Natural killer cell treated with Interleukin-12 subunit alpha and Interleukin-12 subunit beta and Interleukin-15 and Interleukin-18, amount 100 ng/mL, for 72 hours (primary cell): ENCODE results near the gene VPS37B. TPM values are rescaled to one million over a fixed set of nuclear protein-coding genes. Genes with fewer than 3 reads are reported as not detected.

Experiments used
- ATAC-seq, 2 donors: fragments of 150-1000 bp; cut with Tn5 transposase in 1 of 2; sonication (Bioruptor Pico), chemical (Tn5 transposase) in 1 of 2; 2 replicates each; pipeline ENCODE4 v1.10.0; 2021
- DNase-seq: peaks from one replicate; pipeline ENCODE4 v3.0.0; 2022; ENCODE audit warnings: low spot score
- H3K27ac Mint-ChIP-seq, 2 donors: 1 replicate in 1 of 2; 2 replicates in 1 of 2; pipeline ENCODE4 v1.8.0; 2022; ENCODE audit warnings: mixed read lengths in 2 of 2, mild to moderate bottlenecking in 1 of 2, moderate library complexity in 1 of 2
- H3K27me3 Mint-ChIP-seq, 2 donors: 1 replicate in 1 of 2; 2 replicates in 1 of 2; pipeline ENCODE4 v1.8.0; 2022; ENCODE audit warnings: mixed read lengths in 2 of 2
- H3K36me3 Mint-ChIP-seq: one replicate; pipeline ENCODE4 v1.8.0; 2022; ENCODE audit warnings: mixed read lengths
- H3K4me1 Mint-ChIP-seq, 2 donors: 1 replicate in 1 of 2; 2 replicates in 1 of 2; pipeline ENCODE4 v1.8.0; 2022; ENCODE audit warnings: low read depth in 2 of 2, mixed read lengths in 2 of 2, mild to moderate bottlenecking in 1 of 2
- H3K4me3 Mint-ChIP-seq: one replicate; pipeline ENCODE4 v1.8.0; 2022; ENCODE audit warnings: mixed read lengths
- H3K9me3 Mint-ChIP-seq: 2 replicates; pipeline ENCODE4 v1.8.0; 2022; ENCODE audit warnings: mixed read lengths
- total RNA-seq, 2 donors: library from RNA; stranded (reverse); gene quantifications; one replicate each; pipeline ENCODE4 v1.2.3, GENCODE V29; 2022

The VPS37B gene
- total RNA-seq, 2 donors from 2014 or later = 42.6 to 46.9 TPM

- no peaks in the 10 kb centered on the region for H3K27me3 Mint-ChIP-seq
- no peak for DNase-seq
- peaks cover 23 to 30% of the 10 kb centered on the region in 2 donors for H3K4me1 Mint-ChIP-seq
- H3K36me3 Mint-ChIP-seq = no peaks in the 10 kb centered on the region
- peak; percentile 80 to 85 for ATAC-seq
- H3K4me3 Mint-ChIP-seq = peak within 1 kb of the TSS; percentile 92
- H3K9me3 Mint-ChIP-seq = no peaks in the 10 kb centered on the region
- peak within 1 kb of the TSS; percentile 78 to 91 for H3K27ac Mint-ChIP-seq
Measured at GRCh38 chr12:122834921-122835749, 60.8 kb downstream of the VPS37B start, which contains the start of gene HIP1R. TSS of gene HIP1R (plus strand) at chr12:122835457. CDS start at chr12:122835551, 94 bp downstream.

GRCh38 chr12:122834104-122834920, 61.6 kb downstream of the VPS37B start:
- no peaks in the 10 kb centered on the region for H3K36me3 Mint-ChIP-seq
- no peak for DNase-seq
- no peaks in the 10 kb centered on the region for H3K27me3 Mint-ChIP-seq
- ATAC-seq = no peak
- H3K4me3 Mint-ChIP-seq = peak overlapping the region; percentile 90
- peak overlapping the region; percentile 54 to 91 for H3K27ac Mint-ChIP-seq
- H3K4me1 Mint-ChIP-seq = peaks cover 23 to 30% of the 10 kb centered on the region in 2 donors
- H3K9me3 Mint-ChIP-seq = no peaks in the 10 kb centered on the region

GRCh38 chr12:122830517-122831214, 65.3 kb downstream of the VPS37B start:
- Mint-ChIP-seq H3K4me1 (peaks cover 4 to 11% of the 10 kb centered on the region in 2 donors), H3K9me3 (no peaks in the 10 kb centered on the region), H3K27me3 (peaks cover 0 to 2% of the 10 kb centered on the region in 2 donors), H3K27ac (no peak overlapping the region), H3K36me3 (no peaks in the 10 kb centered on the region), H3K4me3 (no peak overlapping the region)
- ATAC-seq = no peak
- DNase-seq = no peak

GRCh38 chr12:122827258-122827657, 68.7 kb downstream of the VPS37B start:
- no peak for ATAC-seq
- H3K4me3 Mint-ChIP-seq = no peak overlapping the region
- H3K27ac Mint-ChIP-seq = no peak overlapping the region
- no peaks in the 10 kb centered on the region for H3K4me1 Mint-ChIP-seq
- H3K27me3 Mint-ChIP-seq = peaks cover 0 to 2% of the 10 kb centered on the region in 2 donors
- DNase-seq = no peak
- no peaks in the 10 kb centered on the region for H3K36me3 Mint-ChIP-seq
- H3K9me3 Mint-ChIP-seq = no peaks in the 10 kb centered on the region

GRCh38 chr12:122825773-122826724, 69.9 kb downstream of the VPS37B start:
- no peak for ATAC-seq
- no peaks in the 10 kb centered on the region for H3K9me3 Mint-ChIP-seq
- H3K27me3 Mint-ChIP-seq = peaks cover 0 to 2% of the 10 kb centered on the region in 2 donors
- H3K27ac Mint-ChIP-seq = no peak overlapping the region
- DNase-seq = no peak
- H3K4me3 Mint-ChIP-seq = peak overlapping the region; percentile 16
- no peaks in the 10 kb centered on the region for H3K4me1 Mint-ChIP-seq
- no peaks in the 10 kb centered on the region for H3K36me3 Mint-ChIP-seq

GRCh38 chr12:122823429-122823828, 72.5 kb downstream of the VPS37B start:
- H3K4me1 Mint-ChIP-seq = no peaks in the 10 kb centered on the region
- DNase-seq (no peak), ATAC-seq (no peak)
- H3K9me3 Mint-ChIP-seq = no peaks in the 10 kb centered on the region
- H3K4me3 Mint-ChIP-seq = no peak overlapping the region
- no peaks in the 10 kb centered on the region for H3K36me3 Mint-ChIP-seq
- peaks cover 0 to 2% of the 10 kb centered on the region in 2 donors for H3K27me3 Mint-ChIP-seq
- H3K27ac Mint-ChIP-seq = no peak overlapping the region

- no peaks in the 10 kb centered on the region for H3K4me1 Mint-ChIP-seq
- no peak overlapping the region for H3K4me3 Mint-ChIP-seq
- H3K9me3 Mint-ChIP-seq = no peaks in the 10 kb centered on the region
- no peaks in the 10 kb centered on the region for H3K36me3 Mint-ChIP-seq
- ATAC-seq (no peak), DNase-seq (no peak)
- no peaks in the 10 kb centered on the region for H3K27me3 Mint-ChIP-seq
- H3K27ac Mint-ChIP-seq = no peak overlapping the region
Measured at GRCh38 chr12:122820838-122821271, 75.1 kb downstream of the VPS37B start.

- ATAC-seq = no peak
- Mint-ChIP-seq H3K27me3 (no peaks in the 10 kb centered on the region), H3K9me3 (no peaks in the 10 kb centered on the region), H3K36me3 (no peaks in the 10 kb centered on the region), H3K4me3 (no peak overlapping the region), H3K4me1 (no peaks in the 10 kb centered on the region), H3K27ac (no peak overlapping the region)
- no peak for DNase-seq
Measured at GRCh38 chr12:122820138-122820537, 75.8 kb downstream of the VPS37B start.

- Mint-ChIP-seq H3K27ac (no peak overlapping the region), H3K4me3 (no peak overlapping the region), H3K4me1 (no peaks in the 10 kb centered on the region), H3K36me3 (no peaks in the 10 kb centered on the region), H3K27me3 (no peaks in the 10 kb centered on the region), H3K9me3 (no peaks in the 10 kb centered on the region)
- no peak for DNase-seq
- no peak for ATAC-seq
Measured at GRCh38 chr12:122819209-122819785, 76.6 kb downstream of the VPS37B start.

Other genes with a start within 250 kb of the VPS37B start
- under 1 TPM in 1 of 2 donors, not detected in 1; 0.64 TPM for gene HCAR2, start 192.8 kb downstream of the VPS37B start, total RNA-seq
- gene HCAR3, start 179.3 kb downstream of the VPS37B start, total RNA-seq = under 1 TPM in 1 of 2 donors, not detected in 1; 0.50 TPM
- gene HCAR1, start 165.3 kb downstream of the VPS37B start, total RNA-seq = not detected
- 10 to 100 TPM; 51.8 to 56.7 TPM for gene DENR, start 143.3 kb downstream of the VPS37B start, total RNA-seq
- under 1 TPM; 0.50 TPM for gene CCDC62, start 121.6 kb downstream of the VPS37B start, total RNA-seq
- 10 to 100 TPM; 14.8 to 48.9 TPM for gene HIP1R, start 60.7 kb downstream of the VPS37B start, total RNA-seq
- 1 to 10 TPM; 4.5 to 6.3 TPM for gene ABCB9, start 70.3 kb upstream of the VPS37B start, total RNA-seq
- 10 to 100 TPM; 19.1 to 36.8 TPM for gene OGFOD2, start 79.1 kb upstream of the VPS37B start, total RNA-seq
- 100 to 1,000 TPM; 146 to 212 TPM for gene ARL6IP4, start 84.6 kb upstream of the VPS37B start, total RNA-seq